KOPT-K1 (cell line): Measurements from ENCODE around the gene TMEM168.
"Not testable (repeated sequence)": the region's sequence is repeated elsewhere in the genome, so short reads cannot be mapped to it uniquely, and the experiment has no call there.

Source experiments
- H3K27ac ChIP-seq: fragments of 200-600 bp; sonication (generic); 2 replicates; pipeline ENCODE4 v1.5.1; 2016; ENCODE audit warnings: antibody characterized with exemption, mild to moderate bottlenecking, low read depth, low read length; ENCODE audit not compliant: poor library complexity, severe bottlenecking
- H3K36me3 ChIP-seq: fragments of 200-600 bp; sonication (generic); 2 replicates; pipeline ENCODE4 v1.5.1; 2017; ENCODE audit warnings: antibody characterized with exemption, mild to moderate bottlenecking, low read length, moderate library complexity; ENCODE audit not compliant: insufficient read depth
- H3K9me3 ChIP-seq: fragments of 200-600 bp; sonication (generic); 2 replicates; pipeline ENCODE4 v1.5.1; 2017; ENCODE audit warnings: antibody characterized with exemption, low read length, mild to moderate bottlenecking; ENCODE audit not compliant: insufficient read depth, poor library complexity, severe bottlenecking

TMEM168 gene

GRCh38 chr7:112757337-112757736 lies 32.9 kb downstream of the TMEM168 start:
- no peaks in the 10 kb centered on the region for H3K9me3 ChIP-seq
- no peaks in the 10 kb centered on the region for H3K36me3 ChIP-seq
- no peak overlapping the region for H3K27ac ChIP-seq

GRCh38 chr7:112753298-112753697 lies 36.9 kb downstream of the TMEM168 start:
- Histone ChIP-seq H3K36me3 (no peaks in the 10 kb centered on the region), H3K9me3 (no peaks in the 10 kb centered on the region), H3K27ac (no peak overlapping the region)

GRCh38 chr7:112752576-112752975 lies 37.6 kb downstream of the TMEM168 start:
- Histone ChIP-seq H3K9me3 (no peaks in the 10 kb centered on the region), H3K36me3 (no peaks in the 10 kb centered on the region), H3K27ac (no peak overlapping the region)

- Histone ChIP-seq H3K9me3 (no peaks in the 10 kb centered on the region), H3K27ac (no peak overlapping the region), H3K36me3 (no peaks in the 10 kb centered on the region)
Observed at GRCh38 chr7:112749775-112750174, 40.4 kb downstream of the TMEM168 start.

GRCh38 chr7:112748381-112748780 lies 41.8 kb downstream of the TMEM168 start:
- Histone ChIP-seq H3K36me3 (no peaks in the 10 kb centered on the region), H3K9me3 (no peaks in the 10 kb centered on the region), H3K27ac (no peak overlapping the region)

GRCh38 chr7:112745635-112746034 lies 44.6 kb downstream of the TMEM168 start:
- H3K27ac ChIP-seq, result no peak overlapping the region
- no peaks in the 10 kb centered on the region for H3K9me3 ChIP-seq
- no peaks in the 10 kb centered on the region for H3K36me3 ChIP-seq

- Histone ChIP-seq H3K36me3 (no peaks in the 10 kb centered on the region), H3K27ac (no peak overlapping the region), H3K9me3 (no peaks in the 10 kb centered on the region)
Observed at GRCh38 chr7:112744818-112745217, 45.4 kb downstream of the TMEM168 start.

- Histone ChIP-seq H3K36me3 (no peaks in the 10 kb centered on the region), H3K27ac (no peak overlapping the region), H3K9me3 (no peaks in the 10 kb centered on the region)
Observed at GRCh38 chr7:112743811-112744210, 46.4 kb downstream of the TMEM168 start.

- H3K36me3 ChIP-seq, result no peaks in the 10 kb centered on the region
- H3K27ac ChIP-seq, result no peak overlapping the region
- H3K9me3 ChIP-seq, result peaks cover 11% of the 10 kb centered on the region
Observed at GRCh38 chr7:112740667-112741066, 49.5 kb downstream of the TMEM168 start.

- Histone ChIP-seq H3K9me3 (peaks cover 14% of the 10 kb centered on the region), H3K36me3 (no peaks in the 10 kb centered on the region), H3K27ac (no peak overlapping the region)
Observed at GRCh38 chr7:112739436-112740180, 50.6 kb downstream of the TMEM168 start.

GRCh38 chr7:112735261-112735660 lies 54.9 kb downstream of the TMEM168 start:
- Histone ChIP-seq H3K9me3 (peaks cover 14% of the 10 kb centered on the region), H3K27ac (no peak overlapping the region), H3K36me3 (no peaks in the 10 kb centered on the region)

GRCh38 chr7:112731324-112731723 lies 58.9 kb downstream of the TMEM168 start:
- not testable (repeated sequence) for H3K9me3 ChIP-seq, H3K36me3 ChIP-seq, H3K27ac ChIP-seq

GRCh38 chr7:112726076-112726475 lies 64.1 kb downstream of the TMEM168 start:
- Histone ChIP-seq H3K36me3 (no peaks in the 10 kb centered on the region), H3K9me3 (no peaks in the 10 kb centered on the region), H3K27ac (no peak overlapping the region)

GRCh38 chr7:112723416-112723815 lies 66.8 kb downstream of the TMEM168 start:
- Histone ChIP-seq H3K27ac (no peak overlapping the region), H3K36me3 (no peaks in the 10 kb centered on the region), H3K9me3 (no peaks in the 10 kb centered on the region)

GRCh38 chr7:112721366-112721765 lies 68.8 kb downstream of the TMEM168 start:
- Histone ChIP-seq H3K27ac (no peak overlapping the region), H3K9me3 (no peaks in the 10 kb centered on the region), H3K36me3 (no peaks in the 10 kb centered on the region)

- no peak overlapping the region for H3K27ac ChIP-seq
- H3K9me3 ChIP-seq, result no peaks in the 10 kb centered on the region
- no peaks in the 10 kb centered on the region for H3K36me3 ChIP-seq
Observed at GRCh38 chr7:112715525-112715924, 74.7 kb downstream of the TMEM168 start.
